ENCODE results near the gene LGR5. TPM values are rescaled to one million over a fixed set of nuclear protein-coding genes. Genes with fewer than 3 reads are reported as not detected.
A peak's percentile ranks its signal among the peaks of the same experiment; 100 is the strongest.

Gene LGR5
- total and polyA plus RNA-seq, 10 of the 15 experiments (the other 5 are each of a cell fraction or from before 2014, with no cell fraction given): 2.1 TPM; not detected in 9

GRCh38 chr12:71415336-71416231 is 24.0 kb upstream of the LGR5 start:
- ChIA-PET POLR2A (no interaction called here), CTCF (interaction anchor here (0.7 to 4.4 kb wide), 23 partner anchors 11 to 332 kb away, joined by 3 to 107 read pairs (median 4); partner anchors contain the start of gene TMEM19), RAD21 (ENCODE audit: unreplicated experiment) (interaction anchor here (0.8 to 1.8 kb wide), 8 partner anchors 15 to 332 kb away, joined by 3 to 26 read pairs (median 4); no protein-coding TSS in a partner anchor), SMC1A (ENCODE audit: uncharacterized antibody, unreplicated experiment) (interaction anchor here (0.9 to 3.9 kb wide), 12 partner anchors 8 to 1538 kb away, joined by 3 to 48 read pairs (median 5); partner anchors contain the start of gene TMEM19)
- H3K4me3 ChIP-seq: no peak overlapping the region
- in situ Hi-C loops (cut with MboI): loop anchor here (5.0 to 10.0 kb wide), 2 partner anchors 219 to 337 kb away; partner anchors contain the start of gene RAB21
- ATAC-seq (peak; percentile 92), FAIRE-seq (peak; percentile 44), DNase-seq (ENCODE audit: low read depth, low spot score) (peak; percentile 7)
- no peaks in the 10 kb centered on the region for H3K4me1 ChIP-seq (ENCODE audit: control insufficient read depth, insufficient read depth, low read length)
- H3K9ac ChIP-seq (ENCODE audit: control insufficient read depth, insufficient read depth, low read length): no peak overlapping the region
- H3K4me2 ChIP-seq (ENCODE audit: control insufficient read depth, insufficient read depth): no peak overlapping the region
- TF ChIP-seq CTCF (IDR thresholded peaks at IDR 0.05 in 2 of 3, conservative IDR thresholded peaks at IDR 0.05 in 1 of 3; ENCODE audit: control insufficient read depth in 2 of 3, extremely low read depth in 1 of 3, insufficient read depth in 1 of 3, low read depth in 3 of 3, low read length in 3 of 3): peak; percentile 67 to 75 (median 70)
- no peak for TF ChIP-seq CREB1 (IDR thresholded peaks at IDR 0.05; ENCODE audit: low read depth)
- peak; percentile 84; the same call in 1 of the 2 replicates for TF ChIP-seq SMC3 (IDR thresholded peaks at IDR 0.05; ENCODE audit: borderline replicate concordance, low read length)
- TF ChIP-seq CEBPB (IDR thresholded peaks at IDR 0.05; ENCODE audit: borderline replicate concordance in 1 of 2, low read depth in 2 of 2, low read length in 2 of 2): peak in 1 of 2 experiments; percentile 11; a peak in 1 of 4 replicates
- TF ChIP-seq RAD21 (IDR thresholded peaks at IDR 0.05; ENCODE audit: insufficient read depth, low read depth, low read length): peak; percentile 76
- H3K79me2 ChIP-seq (ENCODE audit: control insufficient read depth, insufficient read depth, low read length): no peaks in the 10 kb centered on the region
- H3K27me3 ChIP-seq (replicated peaks in 1 of 2; ENCODE audit: control insufficient read depth in 2 of 2, insufficient read depth in 2 of 2, low read length in 1 of 2): no peaks in the 10 kb centered on the region
- 9% methylated on average over 7 of the region's 7 CpGs for WGBS (ENCODE audit: insufficient coverage, insufficient replicate concordance, low lambda C conversion rate, missing lambda C conversion rate)
- no peak overlapping the region for H3K27ac ChIP-seq (ENCODE audit: control insufficient read depth, insufficient read depth)
- H2AFZ ChIP-seq (ENCODE audit: control insufficient read depth, low read depth, low read length): no peak overlapping the region
- no peaks in the 10 kb centered on the region for H4K20me1 ChIP-seq (ENCODE audit: control insufficient read depth, insufficient read depth)
- intact Hi-C loops (cut with micrococcal nuclease; ENCODE audit: unreplicated experiment): loop anchor here (1.0 to 2.0 kb wide), 3 partner anchors 136 to 332 kb away; no protein-coding TSS in a partner anchor
- H3K36me3 ChIP-seq (ENCODE audit: control insufficient read depth in 2 of 2, insufficient read depth in 2 of 2, low read length in 1 of 2): no peaks in the 10 kb centered on the region
- no TSS peak for BruUV-seq (replicated peaks)
- H3K9me3 ChIP-seq (replicated peaks; ENCODE audit: control insufficient read depth, insufficient read depth, low read length): peaks cover 1% of the 10 kb centered on the region; the same call in 1 of the 3 replicates

All from GM12878 (cell line).